GM23338 (cell line): ENCODE data around the gene DPYD.

Experiments
- CREB1 ChIP-seq: fragments of 250-450 bp; sonication (Bioruptor Pico); IDR thresholded peaks from 2 replicates; pipeline ENCODE4 v1.5.0; 2020; ENCODE audit warnings: low read depth, mild to moderate bottlenecking, moderate library complexity
- EZH2 ChIP-seq: fragments of 200-600 bp; sonication (generic); IDR thresholded peaks from one replicate; pipeline ENCODE4 v1.8.0; 2017; ENCODE audit warnings: antibody characterized with exemption, mild to moderate bottlenecking, low read depth; ENCODE audit not compliant: unreplicated experiment
- EZH2phosphoT487 ChIP-seq: fragments of 200-600 bp; sonication (generic); IDR thresholded peaks from one replicate; pipeline ENCODE4 v1.8.1; 2018; ENCODE audit warnings: antibody characterized with exemption; ENCODE audit not compliant: unreplicated experiment
- POLR2AphosphoS5 ChIP-seq: IDR thresholded peaks from 2 replicates; pipeline ENCODE4 v1.6.1; 2016; ENCODE audit warnings: antibody characterized with exemption, low read depth
- ZNF114 ChIP-seq: fragments of 250-450 bp; sonication (Bioruptor Pico); IDR thresholded peaks from 2 replicates; pipeline ENCODE4 v1.5.0; 2020; ENCODE audit warnings: mild to moderate bottlenecking, moderate library complexity
- TF ChIP-seq, protein P1 (sequence below), 2 experiments: fragments of 200-600 bp in 1 of 2; sonication (generic) in 1 of 2; conservative IDR thresholded peaks; 2 replicates each; pipeline versions ENCODE4 v1.5.1 to v1.6.1; 2016 to 2017; ENCODE audit warnings: antibody characterized with exemption in 2 of 2, low read depth in 2 of 2, mild to moderate bottlenecking in 2 of 2, moderate library complexity in 1 of 2
- TF ChIP-seq, protein P2 (sequence below): IDR thresholded peaks from one replicate; pipeline ENCODE4 v1.6.1; 2018; ENCODE audit warnings: antibody characterized with exemption; ENCODE audit not compliant: unreplicated experiment
- TF ChIP-seq, protein P3 (sequence below): IDR thresholded peaks from 2 replicates; pipeline ENCODE4 v1.6.1; 2016; ENCODE audit warnings: antibody characterized with exemption

DNA sequence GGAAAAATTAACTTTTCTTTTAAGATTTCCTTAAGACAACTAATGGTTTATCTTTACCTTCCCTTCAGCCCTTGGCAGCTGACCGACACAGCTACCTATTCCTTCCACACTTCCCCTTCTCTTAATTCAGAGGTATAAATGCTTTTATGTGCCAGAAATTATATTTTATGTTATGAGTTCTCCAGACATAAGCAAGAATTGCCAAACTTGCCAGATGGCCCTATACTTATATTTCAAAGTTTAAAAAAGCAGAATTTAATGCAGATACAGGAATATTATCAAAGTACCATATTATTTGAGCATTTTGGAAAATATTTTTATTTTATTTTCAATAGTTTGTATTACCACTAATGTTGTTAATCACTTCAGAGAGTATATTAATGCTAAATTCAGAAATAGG is 754.2 kb downstream of the DPYD start:
- TF ChIP-seq, protein P1, sequence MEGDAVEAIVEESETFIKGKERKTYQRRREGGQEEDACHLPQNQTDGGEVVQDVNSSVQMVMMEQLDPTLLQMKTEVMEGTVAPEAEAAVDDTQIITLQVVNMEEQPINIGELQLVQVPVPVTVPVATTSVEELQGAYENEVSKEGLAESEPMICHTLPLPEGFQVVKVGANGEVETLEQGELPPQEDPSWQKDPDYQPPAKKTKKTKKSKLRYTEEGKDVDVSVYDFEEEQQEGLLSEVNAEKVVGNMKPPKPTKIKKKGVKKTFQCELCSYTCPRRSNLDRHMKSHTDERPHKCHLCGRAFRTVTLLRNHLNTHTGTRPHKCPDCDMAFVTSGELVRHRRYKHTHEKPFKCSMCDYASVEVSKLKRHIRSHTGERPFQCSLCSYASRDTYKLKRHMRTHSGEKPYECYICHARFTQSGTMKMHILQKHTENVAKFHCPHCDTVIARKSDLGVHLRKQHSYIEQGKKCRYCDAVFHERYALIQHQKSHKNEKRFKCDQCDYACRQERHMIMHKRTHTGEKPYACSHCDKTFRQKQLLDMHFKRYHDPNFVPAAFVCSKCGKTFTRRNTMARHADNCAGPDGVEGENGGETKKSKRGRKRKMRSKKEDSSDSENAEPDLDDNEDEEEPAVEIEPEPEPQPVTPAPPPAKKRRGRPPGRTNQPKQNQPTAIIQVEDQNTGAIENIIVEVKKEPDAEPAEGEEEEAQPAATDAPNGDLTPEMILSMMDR (conservative IDR thresholded peaks at IDR 0.05; ENCODE audit: low read depth in 2 of 2) = no peak
- TF ChIP-seq EZH2 = no peak
- TF ChIP-seq, protein P2, sequence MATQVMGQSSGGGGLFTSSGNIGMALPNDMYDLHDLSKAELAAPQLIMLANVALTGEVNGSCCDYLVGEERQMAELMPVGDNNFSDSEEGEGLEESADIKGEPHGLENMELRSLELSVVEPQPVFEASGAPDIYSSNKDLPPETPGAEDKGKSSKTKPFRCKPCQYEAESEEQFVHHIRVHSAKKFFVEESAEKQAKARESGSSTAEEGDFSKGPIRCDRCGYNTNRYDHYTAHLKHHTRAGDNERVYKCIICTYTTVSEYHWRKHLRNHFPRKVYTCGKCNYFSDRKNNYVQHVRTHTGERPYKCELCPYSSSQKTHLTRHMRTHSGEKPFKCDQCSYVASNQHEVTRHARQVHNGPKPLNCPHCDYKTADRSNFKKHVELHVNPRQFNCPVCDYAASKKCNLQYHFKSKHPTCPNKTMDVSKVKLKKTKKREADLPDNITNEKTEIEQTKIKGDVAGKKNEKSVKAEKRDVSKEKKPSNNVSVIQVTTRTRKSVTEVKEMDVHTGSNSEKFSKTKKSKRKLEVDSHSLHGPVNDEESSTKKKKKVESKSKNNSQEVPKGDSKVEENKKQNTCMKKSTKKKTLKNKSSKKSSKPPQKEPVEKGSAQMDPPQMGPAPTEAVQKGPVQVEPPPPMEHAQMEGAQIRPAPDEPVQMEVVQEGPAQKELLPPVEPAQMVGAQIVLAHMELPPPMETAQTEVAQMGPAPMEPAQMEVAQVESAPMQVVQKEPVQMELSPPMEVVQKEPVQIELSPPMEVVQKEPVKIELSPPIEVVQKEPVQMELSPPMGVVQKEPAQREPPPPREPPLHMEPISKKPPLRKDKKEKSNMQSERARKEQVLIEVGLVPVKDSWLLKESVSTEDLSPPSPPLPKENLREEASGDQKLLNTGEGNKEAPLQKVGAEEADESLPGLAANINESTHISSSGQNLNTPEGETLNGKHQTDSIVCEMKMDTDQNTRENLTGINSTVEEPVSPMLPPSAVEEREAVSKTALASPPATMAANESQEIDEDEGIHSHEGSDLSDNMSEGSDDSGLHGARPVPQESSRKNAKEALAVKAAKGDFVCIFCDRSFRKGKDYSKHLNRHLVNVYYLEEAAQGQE = no peak
- TF ChIP-seq CREB1 (CRISPR knock-in tag) = no peak
- TF ChIP-seq EZH2phosphoT487 = no peak
- no peak for TF ChIP-seq POLR2AphosphoS5
- TF ChIP-seq ZNF114 (CRISPR knock-in tag) = no peak
- TF ChIP-seq, protein P3, sequence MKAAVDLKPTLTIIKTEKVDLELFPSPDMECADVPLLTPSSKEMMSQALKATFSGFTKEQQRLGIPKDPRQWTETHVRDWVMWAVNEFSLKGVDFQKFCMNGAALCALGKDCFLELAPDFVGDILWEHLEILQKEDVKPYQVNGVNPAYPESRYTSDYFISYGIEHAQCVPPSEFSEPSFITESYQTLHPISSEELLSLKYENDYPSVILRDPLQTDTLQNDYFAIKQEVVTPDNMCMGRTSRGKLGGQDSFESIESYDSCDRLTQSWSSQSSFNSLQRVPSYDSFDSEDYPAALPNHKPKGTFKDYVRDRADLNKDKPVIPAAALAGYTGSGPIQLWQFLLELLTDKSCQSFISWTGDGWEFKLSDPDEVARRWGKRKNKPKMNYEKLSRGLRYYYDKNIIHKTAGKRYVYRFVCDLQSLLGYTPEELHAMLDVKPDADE = no peak
